GM12878 (cell line): ENCODE measurements around the gene KCNN1.

Experiments used
- CTCF ChIP-seq, 3 experiments: IDR thresholded peaks in 2 of 3; conservative IDR thresholded peaks in 1 of 3; 2 replicates each; pipeline ENCODE4 v1.5.1; 2011; ENCODE audit warnings: low read depth in 3 of 3, low read length in 3 of 3, mild to moderate bottlenecking in 3 of 3, control low read depth in 2 of 3, moderate library complexity in 2 of 3, inconsistent platforms in 1 of 3, mixed read lengths in 1 of 3; ENCODE audit not compliant: control insufficient read depth in 2 of 3, insufficient read depth in 1 of 3; ENCODE audit errors: extremely low read depth in 1 of 3
- IKZF2 ChIP-seq, 2 experiments: fragments of 450-650 bp; IDR thresholded peaks; 2 replicates each; pipeline ENCODE4 v1.6.1; 2017; ENCODE audit warnings: mild to moderate bottlenecking in 2 of 2, moderate library complexity in 2 of 2
- RAD21 ChIP-seq: IDR thresholded peaks from 2 replicates; pipeline ENCODE4 v1.6.1; 2011; ENCODE audit warnings: mild to moderate bottlenecking, low read depth, low read length, moderate library complexity; ENCODE audit not compliant: insufficient read depth
- RAD51 ChIP-seq: fragments of 450-650 bp; IDR thresholded peaks from 2 replicates; pipeline ENCODE4 v1.6.1; 2016; ENCODE audit warnings: moderate library complexity, mild to moderate bottlenecking, inconsistent platforms

DNA sequence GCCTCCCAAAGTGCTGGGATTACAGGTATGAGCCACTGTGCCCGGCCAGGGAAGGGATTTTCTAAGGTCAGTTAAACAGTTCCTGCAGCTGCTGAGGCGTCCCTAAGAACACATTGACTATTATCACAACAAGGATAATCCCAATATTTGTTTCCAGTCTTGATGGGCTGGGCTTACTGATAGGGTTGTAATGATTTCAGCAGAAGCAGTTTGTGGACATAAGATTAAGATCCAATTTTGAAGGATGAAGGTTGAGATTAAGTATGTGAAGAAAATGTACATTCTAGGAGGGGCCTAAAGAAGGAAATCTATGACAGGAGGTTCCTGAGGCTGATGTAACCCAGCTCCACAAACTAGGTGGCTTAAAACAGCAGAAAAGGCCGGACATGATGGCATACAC is 44.8 kb upstream of the KCNN1 start:
- no peak for TF ChIP-seq RAD21
- TF ChIP-seq IKZF2 (IDR thresholded peaks at IDR 0.05), result no peak
- no peak for TF ChIP-seq RAD51
- TF ChIP-seq CTCF (IDR thresholded peaks at IDR 0.05 in 2 of 3, conservative IDR thresholded peaks at IDR 0.05 in 1 of 3; ENCODE audit: control insufficient read depth in 2 of 3, extremely low read depth in 1 of 3, insufficient read depth in 1 of 3, low read depth in 3 of 3, low read length in 3 of 3), result no peak
